HG03520 (cell line): ENCODE data around the gene RIOX2.

Experiments
- ATAC-seq: cut with Tn5 transposase; IDR thresholded peaks from one replicate; pipeline ENCODE4 v1.9.1; 2021; ENCODE audit warnings: mild to moderate bottlenecking, moderate library complexity; ENCODE audit not compliant: unreplicated experiment

Gene RIOX2

GRCh38 chr3:97990624-97991292 is 18.5 kb upstream of the RIOX2 start:
- ATAC-seq = no peak

GRCh38 chr3:97988784-97989568 is 16.7 kb upstream of the RIOX2 start:
- ATAC-seq = no peak

GRCh38 chr3:97987306-97987705 is 15.1 kb upstream of the RIOX2 start:
- no peak for ATAC-seq

GRCh38 chr3:97983933-97984491 is 11.8 kb upstream of the RIOX2 start:
- ATAC-seq = no peak

- ATAC-seq = no peak
These were observed 9.7 kb upstream of the RIOX2 start for GRCh38 chr3:97981886-97982285.

- ATAC-seq = no peak
These were observed 7.4 kb upstream of the RIOX2 start for GRCh38 chr3:97979610-97980009.

GRCh38 chr3:97975466-97975865 is 3.2 kb upstream of the RIOX2 start:
- ATAC-seq = no peak

- ATAC-seq = no peak
These were observed 2.8 kb upstream of the RIOX2 start for GRCh38 chr3:97974996-97975395.

- no peak for ATAC-seq
These were observed 745 bp upstream of the RIOX2 start for GRCh38 chr3:97972976-97973375.

GRCh38 chr3:97970956-97971620 is 1.1 kb downstream of the RIOX2 start:
- no peak for ATAC-seq

GRCh38 chr3:97970156-97970555 is 2.1 kb downstream of the RIOX2 start:
- no peak for ATAC-seq

- ATAC-seq = no peak
These were observed 2.7 kb downstream of the RIOX2 start for GRCh38 chr3:97969541-97969940.

GRCh38 chr3:97968376-97968775 is 3.9 kb downstream of the RIOX2 start:
- no peak for ATAC-seq

- no peak for ATAC-seq
These were observed 4.3 kb downstream of the RIOX2 start for GRCh38 chr3:97967966-97968365.

- ATAC-seq = no peak
These were observed 11.1 kb downstream of the RIOX2 start for GRCh38 chr3:97960993-97961766.

GRCh38 chr3:97960551-97960950 is 11.7 kb downstream of the RIOX2 start:
- no peak for ATAC-seq

- ATAC-seq = no peak
These were observed 12.4 kb downstream of the RIOX2 start for GRCh38 chr3:97959872-97960271.

- ATAC-seq = no peak
These were observed 13.4 kb downstream of the RIOX2 start for GRCh38 chr3:97958796-97959195.

GRCh38 chr3:97958396-97958795 is 13.8 kb downstream of the RIOX2 start:
- ATAC-seq = no peak

GRCh38 chr3:97957617-97958311 is 14.5 kb downstream of the RIOX2 start:
- no peak for ATAC-seq
